Gastroesophageal sphincter (tissue), 4 donors: Measurements from ENCODE around the gene NAP1L4. TPM values are rescaled to one million over a fixed set of nuclear protein-coding genes. Genes with fewer than 3 reads are reported as not detected.

Source experiments
- ATAC-seq: fragments of 150-250 bp; one replicate; pipeline ENCODE4 v1.9.1; 2016; ENCODE audit warnings: mild to moderate bottlenecking, moderate library complexity
- H3K27ac ChIP-seq, 4 donors: fragments of 200-600 bp; sonication (generic) in 3 of 4; 1 replicate in 3 of 4; 2 replicates in 1 of 4; pipeline ENCODE4 v1.5.1; 2016 to 2019
- H3K27me3 ChIP-seq: fragments of 200-600 bp; sonication (generic); one replicate; pipeline ENCODE4 v1.5.1; 2019
- H3K36me3 ChIP-seq, 2 donors: fragments of 200-600 bp; sonication (generic); one replicate each; pipeline ENCODE4 v1.5.1; 2019; ENCODE audit warnings: control low read depth in 1 of 2
- H3K4me1 ChIP-seq, 3 donors: fragments of 200-600 bp; sonication (generic); 1 replicate in 2 of 3; 2 replicates in 1 of 3; pipeline ENCODE4 v1.5.1; 2016 to 2019; ENCODE audit warnings: control low read depth in 2 of 3
- H3K4me3 ChIP-seq, 2 donors: fragments of 200-600 bp; sonication (generic); one replicate each; pipeline ENCODE4 v1.5.1; 2019; ENCODE audit warnings: mild to moderate bottlenecking in 1 of 2, moderate library complexity in 1 of 2
- H3K9me3 ChIP-seq, 3 donors: fragments of 200-600 bp; sonication (generic); one replicate each; pipeline ENCODE4 v1.5.1; 2017 to 2019; ENCODE audit warnings: control low read depth in 2 of 3
- EP300 ChIP-seq: sonication (generic); formaldehyde crosslinking; IDR thresholded peaks from one replicate; pipeline ENCODE4 v1.6.1; 2017; ENCODE audit warnings: antibody characterized with exemption, mild to moderate bottlenecking
- POLR2A ChIP-seq, 2 donors: fragments of 450-650 bp; IDR thresholded peaks; one replicate each; pipeline ENCODE4 v1.6.1; 2017; ENCODE audit warnings: antibody characterized with exemption in 2 of 2, mild to moderate bottlenecking in 2 of 2, moderate library complexity in 1 of 2
- POLR2AphosphoS5 ChIP-seq: sonication (generic); formaldehyde crosslinking; IDR thresholded peaks from one replicate; pipeline ENCODE4 v1.6.1; 2017; ENCODE audit warnings: antibody characterized with exemption
- WGBS, 2 donors: methylation state at CpG; one replicate each; pipeline ENCODE4 v1.1.5; 2018; ENCODE audit warnings: low coverage in 1 of 2; 5-methylcytosine and 5-hydroxymethylcytosine counted together
- total RNA-seq, 4 donors: library from RNA; depleted of rRNA; stranded (reverse); fragments of >200 nt; gene quantifications; one replicate each; pipeline ENCODE4 v1.1.0, GENCODE V29; 2016
- TF ChIP-seq, protein P1 (sequence below), 4 experiments: fragments of 200-600 bp in 2 of 4; fragments of 450-650 bp in 2 of 4; sonication (generic) in 1 of 4; IDR thresholded peaks; one replicate each; pipeline ENCODE4 v1.5.1; 2017 to 2019; ENCODE audit warnings: antibody characterized with exemption in 4 of 4, mild to moderate bottlenecking in 2 of 4, moderate library complexity in 2 of 4

NAP1L4 gene
- total RNA-seq, 4 donors from 2014 or later = 107 to 175 (median 137) TPM

DNA sequence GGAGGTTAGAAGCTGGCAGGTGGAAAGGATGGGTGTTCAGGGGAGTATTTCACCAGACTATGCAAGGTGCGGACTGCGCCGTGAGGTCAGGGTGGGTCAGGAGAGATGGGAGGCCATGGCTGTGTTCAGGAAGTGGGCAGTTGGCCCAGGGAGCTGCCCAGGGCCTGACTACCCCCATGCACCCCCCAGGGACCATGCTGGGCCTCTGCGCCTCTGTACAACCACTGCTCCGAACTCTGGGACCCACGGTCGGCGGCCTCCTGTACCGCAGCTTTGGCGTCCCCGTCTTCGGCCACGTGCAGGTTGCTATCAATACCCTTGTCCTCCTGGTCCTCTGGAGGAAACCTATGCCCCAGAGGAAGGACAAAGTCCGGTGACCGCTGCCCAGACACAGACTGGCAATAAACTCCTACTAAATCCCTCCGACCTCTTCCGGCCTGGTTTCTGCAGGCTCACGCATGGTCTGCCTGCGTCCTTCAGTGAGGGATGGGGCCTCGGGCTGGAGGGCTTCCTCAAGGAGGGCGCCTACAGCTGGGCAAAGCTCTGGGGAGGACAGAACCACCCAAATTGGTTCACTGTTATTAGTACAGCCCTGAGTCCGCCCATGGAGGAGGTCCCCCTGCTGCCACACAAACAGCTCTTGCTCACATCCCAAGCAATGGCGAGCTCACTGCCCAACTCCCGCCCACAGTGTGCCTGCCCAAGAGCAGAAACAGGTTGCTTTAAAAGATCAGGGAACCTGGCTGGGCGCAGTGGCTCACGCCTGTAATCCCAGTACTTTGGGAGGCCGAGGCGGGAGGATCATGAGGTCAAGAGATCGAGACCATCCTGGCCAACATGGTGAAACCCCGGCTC is 67.1 kb downstream of the NAP1L4 start:
- ATAC-seq = no peak
- TF ChIP-seq POLR2A (IDR thresholded peaks at IDR 0.05) (no peak), POLR2AphosphoS5 (no peak), EP300 (no peak)
- TF ChIP-seq, protein P1, sequence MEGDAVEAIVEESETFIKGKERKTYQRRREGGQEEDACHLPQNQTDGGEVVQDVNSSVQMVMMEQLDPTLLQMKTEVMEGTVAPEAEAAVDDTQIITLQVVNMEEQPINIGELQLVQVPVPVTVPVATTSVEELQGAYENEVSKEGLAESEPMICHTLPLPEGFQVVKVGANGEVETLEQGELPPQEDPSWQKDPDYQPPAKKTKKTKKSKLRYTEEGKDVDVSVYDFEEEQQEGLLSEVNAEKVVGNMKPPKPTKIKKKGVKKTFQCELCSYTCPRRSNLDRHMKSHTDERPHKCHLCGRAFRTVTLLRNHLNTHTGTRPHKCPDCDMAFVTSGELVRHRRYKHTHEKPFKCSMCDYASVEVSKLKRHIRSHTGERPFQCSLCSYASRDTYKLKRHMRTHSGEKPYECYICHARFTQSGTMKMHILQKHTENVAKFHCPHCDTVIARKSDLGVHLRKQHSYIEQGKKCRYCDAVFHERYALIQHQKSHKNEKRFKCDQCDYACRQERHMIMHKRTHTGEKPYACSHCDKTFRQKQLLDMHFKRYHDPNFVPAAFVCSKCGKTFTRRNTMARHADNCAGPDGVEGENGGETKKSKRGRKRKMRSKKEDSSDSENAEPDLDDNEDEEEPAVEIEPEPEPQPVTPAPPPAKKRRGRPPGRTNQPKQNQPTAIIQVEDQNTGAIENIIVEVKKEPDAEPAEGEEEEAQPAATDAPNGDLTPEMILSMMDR (IDR thresholded peaks at IDR 0.05) = no peak
- 94 to 98% methylated on average over 14 to 17 of the region's 30 CpGs for WGBS, 2 donors
- Histone ChIP-seq H3K27ac (no peak overlapping the region), H3K9me3 (no peaks in the 10 kb centered on the region), H3K36me3 (no peaks in the 10 kb centered on the region), H3K27me3 (peaks cover 59% of the 10 kb centered on the region), H3K4me1 (peaks cover 0 to 25% (median 8%) of the 10 kb centered on the region in 3 donors), H3K4me3 (no peak overlapping the region)

DNA sequence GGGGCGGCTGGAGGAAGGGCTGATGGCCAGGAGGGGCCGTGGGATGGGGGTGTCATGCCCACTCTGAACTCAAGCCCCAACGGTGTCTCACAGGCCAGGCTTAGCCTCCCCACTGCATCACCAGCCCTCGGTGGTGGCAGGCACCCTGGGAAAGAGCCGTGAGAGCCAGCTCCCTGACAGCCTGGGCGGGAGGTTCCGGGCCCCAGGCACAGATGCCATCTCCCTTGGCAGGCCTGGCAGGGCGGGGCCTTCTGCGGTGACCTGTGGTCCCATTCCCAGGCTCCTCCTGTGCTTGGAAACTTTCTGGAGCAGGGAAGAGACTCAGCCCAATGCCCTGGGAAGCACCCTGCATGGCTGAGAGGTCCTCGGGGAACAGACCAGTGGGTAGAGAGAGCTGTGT is 67.7 kb downstream of the NAP1L4 start:
- Histone ChIP-seq H3K4me1 (peaks cover 0 to 19% (median 4%) of the 10 kb centered on the region in 3 donors), H3K36me3 (no peaks in the 10 kb centered on the region), H3K27ac (peak overlapping the region in 1 of 4 donors; percentile 13), H3K4me3 (no peak overlapping the region), H3K27me3 (peaks cover 52% of the 10 kb centered on the region), H3K9me3 (no peaks in the 10 kb centered on the region)
- no peak for ATAC-seq
- TF ChIP-seq POLR2A (IDR thresholded peaks at IDR 0.05) (no peak), EP300 (no peak), POLR2AphosphoS5 (no peak)
- TF ChIP-seq, protein P1 (IDR thresholded peaks at IDR 0.05) = no peak
- WGBS, 2 donors = no CpG with 5 or more reads among the region's 10 CpGs

DNA sequence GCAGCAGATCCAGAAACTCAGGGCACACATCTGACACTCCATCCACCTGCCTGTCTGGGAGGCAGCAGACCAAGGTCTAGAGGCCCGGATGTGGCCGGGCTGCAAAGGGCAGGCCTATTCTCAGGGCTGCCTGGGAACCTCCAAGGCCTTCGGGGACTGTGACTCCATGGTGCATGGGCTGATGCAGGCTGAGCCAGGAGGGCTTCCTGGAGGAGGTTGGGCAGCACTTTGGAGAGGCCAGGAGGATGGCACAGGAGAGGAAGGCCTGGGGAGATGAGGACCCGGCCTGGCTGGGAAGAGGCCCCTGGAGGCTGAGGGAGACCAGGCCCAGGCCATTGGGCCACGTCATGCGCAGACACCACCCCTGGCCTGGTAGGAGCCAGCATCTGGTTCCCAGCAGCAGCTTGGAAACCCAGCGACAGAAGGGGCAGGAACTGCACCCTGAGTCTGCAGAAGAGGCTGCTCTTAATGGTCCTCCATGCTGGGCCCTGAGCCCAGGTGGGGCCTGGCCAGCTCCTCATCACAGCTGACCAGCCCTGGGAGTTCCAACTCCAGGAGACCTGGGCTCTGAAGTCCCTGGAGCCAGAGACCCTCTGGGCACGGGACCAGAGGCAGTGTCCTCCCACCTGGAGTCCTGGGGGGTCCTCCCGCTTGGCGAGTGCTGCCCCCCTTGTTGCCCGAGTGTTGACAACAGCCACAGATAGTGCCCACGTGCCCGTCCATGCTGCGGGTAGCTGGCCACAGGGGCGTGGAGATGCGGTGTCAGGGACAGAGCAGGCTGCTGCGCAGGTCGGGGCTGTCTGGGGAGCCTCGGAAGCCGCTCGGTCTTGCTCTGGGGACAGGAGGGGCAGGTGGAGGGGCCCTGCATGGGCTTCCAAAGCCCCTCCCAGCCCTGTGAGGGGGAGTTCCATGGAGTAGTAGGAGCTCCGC is 68.4 kb downstream of the NAP1L4 start:
- Histone ChIP-seq H3K27me3 (peaks cover 46% of the 10 kb centered on the region), H3K4me3 (no peak overlapping the region), H3K4me1 (peaks cover 0 to 12% (median 3%) of the 10 kb centered on the region in 3 donors), H3K9me3 (no peaks in the 10 kb centered on the region), H3K27ac (peak overlapping the region in 1 of 4 donors; percentile 13), H3K36me3 (no peaks in the 10 kb centered on the region)
- ATAC-seq = no peak
- WGBS, 2 donors = no CpG with 5 or more reads among the region's 22 CpGs
- TF ChIP-seq, protein P1 (IDR thresholded peaks at IDR 0.05) = no peak
- no peak for TF ChIP-seq EP300
- TF ChIP-seq POLR2A (IDR thresholded peaks at IDR 0.05) = no peak
- TF ChIP-seq POLR2AphosphoS5 = no peak

DNA sequence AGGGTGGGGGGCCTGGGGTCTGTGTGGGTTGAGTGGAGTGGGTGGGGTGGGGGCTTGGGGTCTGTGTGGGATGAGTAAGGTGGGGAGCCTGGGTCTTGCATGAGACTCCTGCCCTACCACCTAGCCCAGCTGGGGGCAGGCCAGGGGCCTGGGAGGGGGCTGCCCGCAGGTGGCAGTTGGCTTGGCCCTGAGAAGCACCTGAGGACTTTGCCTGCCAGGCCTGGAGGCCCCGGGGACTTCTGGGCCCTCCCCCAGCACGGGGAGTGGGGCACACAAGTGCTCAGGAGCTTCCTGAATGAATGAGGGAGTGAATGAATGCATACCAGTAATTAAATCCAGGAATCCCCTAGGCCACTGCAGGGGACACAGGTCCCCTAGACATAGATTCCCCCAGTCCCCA is 69.5 kb downstream of the NAP1L4 start:
- Histone ChIP-seq H3K4me3 (no peak overlapping the region), H3K27me3 (peaks cover 35% of the 10 kb centered on the region), H3K9me3 (no peaks in the 10 kb centered on the region), H3K36me3 (no peaks in the 10 kb centered on the region), H3K27ac (no peak overlapping the region), H3K4me1 (peaks cover 0 to 1% (median 0%) of the 10 kb centered on the region in 3 donors)
- 81% methylated on average over 3 of the region's 3 CpGs; no CpG with 5 or more reads in 1 of the 2 donors for WGBS, 2 donors
- TF ChIP-seq POLR2A (IDR thresholded peaks at IDR 0.05) (no peak), POLR2AphosphoS5 (no peak), EP300 (no peak)
- TF ChIP-seq, protein P1 (IDR thresholded peaks at IDR 0.05) = no peak
- ATAC-seq = no peak
